MM.1S (cell line): ENCODE measurements around the gene AMIGO1.

ENCODE experiments used
- CTCF ChIP-seq: fragments of 300-600 bp; sonication (generic); IDR thresholded peaks from 2 replicates; pipeline ENCODE4 v1.5.1; 2016; ENCODE audit warnings: antibody characterized with exemption, low read length, mixed read lengths
- EZH2 ChIP-seq: fragments of 300-600 bp; sonication (generic); optimal IDR thresholded peaks from 2 replicates; pipeline ENCODE3; 2017; ENCODE audit warnings: low read depth, mild to moderate bottlenecking, antibody characterized with exemption, low read length, mixed read lengths
- EZH2phosphoT487 ChIP-seq: fragments of 300-600 bp; sonication (generic); IDR thresholded peaks from 2 replicates; pipeline ENCODE4 v1.6.1; 2018; ENCODE audit warnings: antibody characterized with exemption, low read length

DNA sequence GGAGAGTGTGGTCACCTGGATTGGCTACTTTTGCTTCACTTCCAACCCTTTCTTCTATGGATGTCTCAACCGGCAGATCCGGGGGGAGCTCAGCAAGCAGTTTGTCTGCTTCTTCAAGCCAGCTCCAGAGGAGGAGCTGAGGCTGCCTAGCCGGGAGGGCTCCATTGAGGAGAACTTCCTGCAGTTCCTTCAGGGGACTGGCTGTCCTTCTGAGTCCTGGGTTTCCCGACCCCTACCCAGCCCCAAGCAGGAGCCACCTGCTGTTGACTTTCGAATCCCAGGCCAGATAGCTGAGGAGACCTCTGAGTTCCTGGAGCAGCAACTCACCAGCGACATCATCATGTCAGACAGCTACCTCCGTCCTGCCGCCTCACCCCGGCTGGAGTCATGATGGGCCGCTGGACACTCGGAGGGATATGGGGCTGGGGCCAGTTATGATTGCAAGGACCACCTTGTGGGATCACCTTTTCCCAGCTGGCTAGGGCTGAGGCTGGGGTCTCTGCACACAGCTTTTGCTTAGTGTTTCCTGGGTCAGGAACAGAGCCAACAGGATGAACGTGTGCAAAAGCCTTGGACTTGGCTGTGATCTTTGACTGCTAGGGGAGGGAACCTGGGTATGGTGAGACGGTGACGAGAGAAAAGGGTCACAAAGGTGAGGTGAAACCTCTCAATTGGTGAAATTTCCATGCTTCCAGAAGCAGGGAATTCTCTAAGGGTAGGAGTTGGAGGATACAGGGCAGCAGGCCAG, 34.6 kb upstream of the AMIGO1 start:
- TF ChIP-seq EZH2, result no peak
- no peak for TF ChIP-seq CTCF
- no peak for TF ChIP-seq EZH2phosphoT487
